ENCODE data around the gene RAD51D.
"Not testable (repeated sequence)": the region's sequence is repeated elsewhere in the genome, so short reads cannot be mapped to it uniquely, and the experiment has no call there.

RAD51D gene

GRCh38 chr17:35141681-35142466 lies 22.2 kb upstream of the RAD51D start, which contains the start of gene NLE1:
Gene NLE1, minus strand, starts transcription at chr17:35142303. Its CDS starts 28 bp downstream, at chr17:35142275.
- peak; percentile 90 for DNase-seq

DNA sequence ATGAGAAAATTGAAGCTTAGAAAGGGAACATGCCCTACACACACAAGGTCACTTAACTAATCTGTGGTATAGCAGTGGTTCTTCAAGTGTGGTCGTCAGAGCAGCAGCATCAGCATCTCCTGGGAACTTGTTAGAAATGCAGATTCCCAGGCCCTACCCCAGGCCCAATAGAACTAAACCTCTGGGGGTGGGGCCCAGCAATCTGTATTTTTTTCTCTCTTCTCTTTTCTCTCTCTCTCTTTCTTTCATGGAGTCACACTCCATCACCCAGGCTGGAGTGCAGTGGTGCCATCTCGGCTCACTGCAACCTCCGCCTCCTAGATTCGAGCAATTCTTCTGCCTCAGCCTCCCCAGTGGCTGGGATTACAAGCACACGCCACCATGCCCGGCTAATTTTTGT lies 18.6 kb upstream of the RAD51D start:
- DNase-seq, result no peak

- no peak for DNase-seq
Observed at GRCh38 chr17:35135322-35135721, 15.7 kb upstream of the RAD51D start.

DNA sequence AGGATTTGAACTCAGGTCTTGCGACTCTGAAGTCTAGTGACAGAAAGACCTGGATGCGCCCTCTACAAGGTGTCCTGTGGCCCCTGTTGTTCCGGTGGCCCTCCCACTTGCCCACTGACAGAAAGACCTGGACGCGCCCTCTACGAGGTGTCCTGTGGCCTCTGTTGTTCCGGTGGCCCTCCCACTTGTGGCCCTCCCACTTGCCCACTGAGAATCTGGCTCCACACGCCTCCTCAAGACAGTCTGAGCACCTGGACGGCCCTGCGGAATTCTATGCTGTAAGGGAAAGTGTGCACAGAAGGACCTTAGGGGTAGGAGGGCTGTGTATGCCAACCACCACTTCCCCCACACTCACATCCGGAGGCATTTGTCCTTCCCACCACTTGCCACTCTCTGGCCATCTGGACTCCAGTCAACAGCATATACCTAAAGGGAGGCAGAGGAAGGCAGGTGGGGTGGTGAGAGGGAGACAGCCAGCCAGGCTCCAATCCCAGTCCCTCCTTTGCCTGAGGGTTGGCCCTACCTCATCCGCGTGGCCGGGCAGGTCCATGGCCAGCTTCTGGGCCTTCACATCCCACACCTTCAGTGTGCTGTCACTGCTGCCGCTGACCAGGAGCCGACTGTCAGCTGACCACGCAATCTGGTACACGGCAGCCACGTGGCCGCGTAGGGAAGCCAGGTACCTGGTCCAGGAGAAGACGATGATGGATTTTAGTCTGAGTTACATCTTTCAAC lies 13.3 kb upstream of the RAD51D start:
- no peak for DNase-seq

- DNase-seq, result no peak
Observed at GRCh38 chr17:35132099-35132498, 12.4 kb upstream of the RAD51D start.

GRCh38 chr17:35130392-35130791 lies 10.7 kb upstream of the RAD51D start:
- DNase-seq, result no peak

- no peak for DNase-seq
Observed at GRCh38 chr17:35129973-35130351, 10.3 kb upstream of the RAD51D start.

DNA sequence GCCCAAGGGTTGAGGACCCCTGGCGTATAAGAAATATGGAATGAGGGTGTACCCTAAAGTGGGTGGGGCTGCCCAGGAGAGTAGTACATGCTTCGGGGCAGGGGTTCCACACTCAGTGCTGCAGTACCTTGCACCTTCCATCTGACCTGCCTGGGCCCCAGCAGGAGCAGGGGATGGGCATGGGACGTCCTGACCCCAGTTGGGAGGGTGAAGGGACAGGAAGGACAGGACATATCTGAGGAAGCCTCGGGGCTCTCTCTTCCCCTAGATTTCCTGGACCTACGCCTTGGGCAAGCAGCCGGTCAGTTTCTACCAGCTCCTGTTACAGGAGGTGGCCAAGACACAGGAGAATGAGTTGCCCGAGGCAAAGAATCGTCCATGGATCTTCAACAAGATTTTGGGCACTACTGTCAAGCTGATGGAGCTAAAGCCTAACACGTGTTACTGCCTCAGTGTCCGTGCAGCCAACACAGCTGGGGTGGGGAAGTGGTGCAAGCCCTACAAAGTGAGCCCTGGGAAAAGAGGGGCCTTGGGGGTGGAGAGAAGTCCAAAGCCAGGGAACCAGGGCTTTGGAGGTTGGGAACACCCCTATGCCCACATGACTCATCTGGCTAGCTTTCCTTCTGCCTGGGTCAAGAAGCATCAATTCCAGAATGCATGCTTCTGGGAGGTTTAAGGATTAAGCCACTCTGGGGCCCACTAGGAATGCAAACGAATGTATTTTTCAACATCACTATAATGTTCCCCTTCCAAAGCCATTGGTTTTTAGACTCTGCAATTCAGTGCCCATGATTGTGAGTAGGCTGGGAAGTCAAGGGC lies 9.7 kb upstream of the RAD51D start:
- no peak for DNase-seq

DNA sequence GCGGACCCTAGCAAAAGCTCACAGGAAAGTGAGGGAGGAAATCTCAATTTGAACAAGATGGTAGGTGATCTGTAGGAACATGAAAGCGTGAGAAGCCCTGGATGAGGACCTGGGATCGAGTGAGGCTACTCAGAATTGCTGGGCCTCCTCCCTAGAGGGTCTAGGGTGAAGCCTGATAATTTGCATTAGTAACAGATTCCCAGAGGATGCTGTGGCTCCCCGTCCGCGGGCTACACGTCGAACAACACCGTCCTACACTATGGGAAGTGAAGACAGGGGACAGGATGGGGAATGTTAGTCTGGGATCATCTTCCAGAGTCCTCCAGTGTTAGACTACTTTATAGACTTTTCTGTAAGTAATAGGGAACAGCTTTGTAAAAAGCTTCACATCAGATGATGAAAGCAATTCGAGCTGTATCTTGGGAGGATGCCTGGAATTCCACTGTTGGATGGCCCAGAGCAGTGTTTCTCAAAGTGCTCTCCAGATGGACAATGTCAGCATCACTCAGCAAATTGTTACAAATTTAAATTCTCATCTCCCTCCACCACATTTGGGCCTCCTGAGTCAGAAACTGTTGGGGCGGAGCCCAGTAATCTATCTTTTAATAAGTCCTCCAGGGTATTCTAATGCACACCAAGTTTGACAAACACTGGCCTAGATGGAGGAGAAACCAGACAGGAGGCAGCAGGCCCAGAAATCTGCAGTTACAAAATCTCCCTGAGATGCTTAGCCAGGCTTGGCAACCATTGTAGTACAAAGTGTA lies 8.3 kb upstream of the RAD51D start:
- DNase-seq, result no peak

DNA sequence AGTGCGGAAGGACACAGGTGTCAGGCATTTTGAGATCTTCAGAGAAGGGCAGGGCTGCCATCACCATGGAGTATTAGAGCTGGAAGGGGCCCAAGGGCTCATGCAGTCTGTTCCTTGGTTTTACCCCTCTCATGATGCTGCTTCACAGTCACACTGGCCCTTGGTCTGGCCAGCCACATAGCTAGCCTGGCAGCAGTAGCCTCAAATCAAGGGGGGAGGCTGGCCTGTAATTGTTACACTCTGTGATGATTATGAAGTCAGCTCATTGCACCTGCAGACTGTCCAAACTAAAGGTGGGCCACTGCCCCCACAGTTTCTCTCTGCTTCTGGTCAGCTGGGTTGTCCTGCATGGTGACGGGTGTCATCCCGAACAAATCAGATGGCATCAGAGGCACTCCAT lies 1.7 kb upstream of the RAD51D start, which contains the start of gene FNDC8:
Gene FNDC8 (plus strand): TSS at position 301 of the 400 bp plus-strand sequence. CDS start 79 bp downstream, at position 380.
- no peak for DNase-seq

- no peak for DNase-seq
Observed at GRCh38 chr17:35117984-35118383, 1.7 kb downstream of the RAD51D start.

DNA sequence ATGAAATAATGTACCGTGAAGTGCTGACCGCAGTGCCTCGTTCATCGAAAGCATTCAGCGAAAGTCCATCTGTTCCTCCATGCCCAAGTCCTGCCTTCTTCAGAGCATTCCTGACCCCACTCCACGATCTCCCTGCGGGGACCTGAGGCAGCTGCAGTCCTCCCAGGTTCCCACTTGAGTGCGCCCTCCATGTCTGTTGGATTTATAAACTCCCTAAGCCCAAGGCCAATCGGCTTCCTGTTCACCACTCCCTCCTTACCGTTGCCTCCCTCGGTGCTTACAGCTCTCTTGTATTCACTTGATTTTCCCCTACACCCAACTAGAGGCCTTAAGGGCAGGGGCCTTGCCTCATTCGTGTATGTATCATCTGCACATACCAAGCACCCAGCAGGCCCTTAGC lies 2.8 kb downstream of the RAD51D start:
- no peak for DNase-seq

DNA sequence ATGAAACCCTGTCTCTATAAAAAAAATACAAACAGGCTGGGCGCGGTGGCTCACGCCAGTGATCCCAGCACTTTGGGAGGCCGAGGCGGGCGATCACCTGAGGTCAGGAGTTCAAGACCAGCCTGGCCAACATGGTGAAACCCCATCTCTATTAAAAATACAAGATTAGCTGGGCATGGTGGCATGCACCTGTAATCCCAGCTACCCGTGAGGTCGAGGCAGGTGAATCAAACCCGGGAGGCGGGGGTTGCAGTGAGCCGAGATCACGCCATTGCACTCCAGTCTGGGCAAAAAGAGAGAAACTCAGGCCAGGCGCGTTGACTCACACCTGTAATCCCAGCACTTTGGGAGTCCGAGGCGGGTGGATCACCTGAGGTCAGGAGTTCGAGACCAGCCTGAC lies 8.9 kb downstream of the RAD51D start:
- not testable (repeated sequence) for DNase-seq

GRCh38 chr17:35104844-35105450 lies 14.7 kb downstream of the RAD51D start:
- DNase-seq, result no peak

GRCh38 chr17:35103271-35103670 lies 16.4 kb downstream of the RAD51D start:
- no peak for DNase-seq

- no peak for DNase-seq
Observed at GRCh38 chr17:35101725-35102124, 17.9 kb downstream of the RAD51D start.

DNA sequence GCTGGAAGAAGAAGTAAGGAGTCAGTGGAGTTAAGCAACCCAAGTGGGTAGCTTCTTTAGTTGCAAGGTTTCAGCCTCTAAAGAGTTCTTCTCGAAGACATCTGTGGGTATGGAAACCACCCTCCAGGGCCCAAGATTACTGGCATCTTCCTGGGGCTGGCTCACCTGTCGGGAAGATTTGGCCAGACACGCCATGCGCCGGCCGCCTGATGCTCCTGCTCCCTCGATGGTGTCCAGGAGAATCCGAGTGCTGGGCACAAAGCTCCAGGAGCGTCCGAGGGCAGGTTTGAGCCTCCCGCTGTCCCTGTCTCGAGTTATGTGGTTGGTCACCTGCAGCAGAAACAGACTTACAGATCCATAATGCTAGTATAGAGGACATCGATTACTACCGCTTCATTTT lies 18.6 kb downstream of the RAD51D start:
- no peak for DNase-seq

GRCh38 chr17:35099908-35100307 lies 19.8 kb downstream of the RAD51D start:
- DNase-seq, result no peak

DNA sequence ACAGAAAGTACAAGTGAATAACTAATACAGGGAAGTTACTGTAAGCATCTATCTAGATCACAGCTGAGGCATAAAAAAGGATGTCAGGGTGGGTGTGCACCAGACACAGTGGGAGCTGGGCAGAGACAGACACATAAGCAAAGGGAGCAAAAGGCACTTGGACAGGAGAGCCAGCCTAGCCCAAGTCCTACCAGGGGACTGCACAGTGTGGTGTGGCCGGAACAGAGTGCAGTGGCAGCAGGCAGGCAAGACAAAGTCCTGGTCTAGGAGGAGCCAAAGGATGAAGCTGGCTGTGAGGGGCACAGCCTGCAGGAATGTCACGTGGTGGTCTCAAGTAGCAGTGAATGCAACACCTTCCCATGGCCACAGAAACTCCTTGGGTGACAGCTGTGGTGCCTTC lies 21.9 kb downstream of the RAD51D start:
- no peak for DNase-seq

- no peak for DNase-seq
Observed at GRCh38 chr17:35095741-35096140, 23.9 kb downstream of the RAD51D start.

DNA sequence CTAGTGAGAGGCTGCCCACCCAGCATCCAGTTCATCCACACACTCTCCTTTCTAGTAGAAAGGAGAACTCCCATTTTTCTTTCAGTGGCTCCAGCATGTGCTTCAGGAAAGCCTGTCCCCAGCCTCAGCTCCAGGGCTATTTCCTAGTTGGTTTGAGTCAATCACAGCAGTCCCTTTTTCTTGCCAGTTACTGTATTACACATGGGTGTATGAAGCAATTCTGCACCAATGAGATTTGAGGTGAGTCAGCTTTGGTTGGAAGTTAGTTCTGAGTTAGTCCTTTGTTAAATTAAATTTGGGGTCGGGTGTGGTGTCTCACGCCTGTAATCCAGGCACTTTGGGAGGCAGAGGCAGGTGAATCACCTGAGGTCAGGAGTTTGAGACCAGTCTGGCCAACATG lies 24.8 kb downstream of the RAD51D start:
- DNase-seq, result no peak

- DNase-seq, result not testable (repeated sequence)
Observed at GRCh38 chr17:35090707-35091106, 29.0 kb downstream of the RAD51D start.
